ENCODE data around the gene TEX12. TPM values are rescaled to one million over a fixed set of nuclear protein-coding genes. Genes with fewer than 3 reads are reported as not detected.

The TEX12 gene
- total and polyA plus RNA-seq, 2 of the 4 experiments (the other 2 are of a cell fraction), result 0.12 TPM; not detected in 1

GRCh38 chr11:112159098-112160065 is 7.8 kb upstream of the TEX12 start:
- Histone ChIP-seq H4K5ac (ENCODE audit: low read depth, low read length) (peak overlapping the region; percentile 67; the same call in 1 of the 2 replicates), H3K18ac (ENCODE audit: low read depth, low read length) (peak overlapping the region; percentile 57), H3K79me1 (ENCODE audit: low read depth in 1 of 2, low read length in 2 of 2) (no peaks in the 10 kb centered on the region), H3K27ac (ENCODE audit: insufficient read depth, low read length) (peak overlapping the region; percentile 4; the same call in 1 of the 2 replicates), H2AK5ac (ENCODE audit: low read depth, low read length) (peak overlapping the region; percentile 35; the same call in 1 of the 2 replicates), H2BK120ac (ENCODE audit: low read depth, low read length) (peak overlapping the region; percentile 72), H2BK5ac (ENCODE audit: low read depth, low read length, poor library complexity, severe bottlenecking) (no peak overlapping the region), H3K9ac (ENCODE audit: low read depth, low read length) (no peak overlapping the region), H2BK20ac (ENCODE audit: low read depth, low read length) (peak overlapping the region; percentile 53; the same call in 1 of the 2 replicates), H3K27me3 (ENCODE audit: control insufficient read depth, insufficient read depth, low read length) (no peaks in the 10 kb centered on the region), H3K56ac (ENCODE audit: extremely low read depth, insufficient read depth, low read length) (no peak overlapping the region), H3K4me3 (ENCODE audit: insufficient read depth, low read depth, low read length) (no peak overlapping the region), H3K4me1 (ENCODE audit: control insufficient read depth, insufficient read depth, low read length) (peaks cover 14% of the 10 kb centered on the region), H4K91ac (ENCODE audit: insufficient read depth, low read depth, low read length) (peak overlapping the region; percentile 31; the same call in 1 of the 2 replicates), H3K4ac (ENCODE audit: low read depth, low read length) (peak overlapping the region; percentile 57), H4K20me1 (ENCODE audit: insufficient read depth, low read length) (no peaks in the 10 kb centered on the region; the same call in 1 of the 2 replicates), H3K14ac (replicated peaks; ENCODE audit: low read depth, low read length) (peak overlapping the region; percentile 44; the same call in 1 of the 2 replicates), H3K9me1 (ENCODE audit: insufficient read depth, low read length) (peaks cover 6% of the 10 kb centered on the region; the same call in 1 of the 2 replicates), H4K8ac (ENCODE audit: low read depth in 2 of 2, low read length in 2 of 2) (peak overlapping the region in 1 of 2 experiments; percentile 52; a peak in 2 of 4 replicates), H3K36me3 (ENCODE audit: control insufficient read depth, insufficient read depth, low read length) (no peaks in the 10 kb centered on the region), H3K9me3 (ENCODE audit: control insufficient read depth, insufficient read depth, low read length) (no peaks in the 10 kb centered on the region), H2AFZ (replicated peaks; ENCODE audit: low read length, poor library complexity) (no peak overlapping the region), H3K23ac (ENCODE audit: low read depth, low read length) (no peak overlapping the region), H2AK9ac (replicated peaks; ENCODE audit: low read depth, low read length, poor library complexity) (no peak overlapping the region), H2BK15ac (ENCODE audit: low read depth, low read length) (peak overlapping the region; percentile 47; the same call in 1 of the 3 replicates), H3K4me2 (ENCODE audit: low read depth, low read length) (no peak overlapping the region)
- TF ChIP-seq MAFK (IDR thresholded peaks at IDR 0.05; ENCODE audit: low read depth, low read length) (no peak), RCOR1 (IDR thresholded peaks at IDR 0.05; ENCODE audit: insufficient replicate concordance, low read length) (no peak), MAZ (IDR thresholded peaks at IDR 0.05; ENCODE audit: borderline replicate concordance, low read depth, low read length) (no peak), NFE2L2 (IDR thresholded peaks at IDR 0.05; ENCODE audit: low read depth, low read length) (no peak), CHD1 (IDR thresholded peaks at IDR 0.05; ENCODE audit: low read depth, low read length) (no peak), RFX5 (IDR thresholded peaks at IDR 0.05; ENCODE audit: low read depth, low read length) (no peak), CEBPB (IDR thresholded peaks at IDR 0.05; ENCODE audit: low read depth, low read length) (no peak)
- no peak for ATAC-seq (ENCODE audit: low read depth)
- no CpG with 5 or more reads among the region's 7 CpGs for WGBS, 2 experiments (ENCODE audit: extremely low coverage in 2 of 2, insufficient read length in 1 of 2)
- intact Hi-C loops (cut with micrococcal nuclease), result loop anchor here (5.0 kb wide), 1 partner anchor 37 kb away; no protein-coding TSS in a partner anchor
- no peak for DNase-seq
- ChIA-PET POLR2A (ENCODE audit: unreplicated experiment) (no interaction called here), CTCF (interaction anchor here (0.5 to 1.4 kb wide), 4 partner anchors 10 to 221 kb away, joined by 3 to 6 read pairs (median 4); no protein-coding TSS in a partner anchor)
- in situ Hi-C loops (cut with MboI; ENCODE audit: low sequenced_read_pairs), result no loop called here
- dilution Hi-C loops (cut with HindIII; ENCODE audit: low sequenced_read_pairs, unreplicated experiment), result no loop called here
- BruUV-seq (replicated peaks), result no TSS peak

Measured in IMR-90 (cell line).